Cardiac septum (tissue), 1 donor: ENCODE measurements around the gene NPIPA1. TPM values are rescaled to one million over a fixed set of nuclear protein-coding genes. Genes with fewer than 3 reads are reported as not detected.
"Not testable (repeated sequence)": the region's sequence is repeated elsewhere in the genome, so short reads cannot be mapped to it uniquely, and the experiment has no call there.

Experiments
- DNase-seq: peaks from one replicate; pipeline ENCODE4 v3.0.0-alpha.2; 2020; ENCODE audit warnings: low spot score
- intact Hi-C: fragments of 100-400 bp; cut with DNase I; formaldehyde crosslinking; loops from one replicate; pipeline ENCODE4 v1.14.0; 2022
- total RNA-seq: library from RNA; stranded (reverse); fragmentation: NEBNext Ultra II Directional; extraction: Animal tissue kit (Norgen Biotek cat#: 25700); gene quantifications from one replicate; pipeline ENCODE4 v1.2.1, GENCODE V29; 2021
- donor health status: DM: no; HTN: no; CAD: no.

The NPIPA1 gene
- total RNA-seq, 1 donor from 2014 or later = 67.7 TPM

- intact Hi-C loops = not testable (repeated sequence)
Measured at GRCh38 chr16:14974656-14975417, 37.6 kb downstream of the NPIPA1 start, which contains the start of gene PDXDC1. Gene PDXDC1 (plus strand): TSS chr16:14975026. CDS start chr16:14975200, 174 bp downstream.

GRCh38 chr16:14975418-14976194 is 38.4 kb downstream of the NPIPA1 start:
- intact Hi-C loops = not testable (repeated sequence)

More at GRCh38 chr16:14974656-14975417, 37.6 kb downstream of the NPIPA1 start, which contains the start of gene PDXDC1:
- DNase-seq = peak; percentile 96

GRCh38 chr16:14976971-14977736 is 39.9 kb downstream of the NPIPA1 start:
- intact Hi-C loops, DNase-seq: not testable (repeated sequence)

More at GRCh38 chr16:14975418-14976194, 38.4 kb downstream of the NPIPA1 start:
- not testable (repeated sequence) for DNase-seq

- intact Hi-C loops, DNase-seq: not testable (repeated sequence)
Measured at GRCh38 chr16:14978281-14978680, 41.0 kb downstream of the NPIPA1 start.

GRCh38 chr16:14978908-14979307 is 41.7 kb downstream of the NPIPA1 start:
- intact Hi-C loops, DNase-seq: not testable (repeated sequence)

- intact Hi-C loops = not testable (repeated sequence)
Measured at GRCh38 chr16:14981234-14981633, 44.0 kb downstream of the NPIPA1 start.

GRCh38 chr16:14982521-14982920 is 45.3 kb downstream of the NPIPA1 start:
- DNase-seq, intact Hi-C loops: not testable (repeated sequence)

More at GRCh38 chr16:14981234-14981633, 44.0 kb downstream of the NPIPA1 start:
- not testable (repeated sequence) for DNase-seq

- intact Hi-C loops, DNase-seq: not testable (repeated sequence)
Measured at GRCh38 chr16:14988092-14988491, 50.8 kb downstream of the NPIPA1 start.

- DNase-seq, intact Hi-C loops: not testable (repeated sequence)
Measured at GRCh38 chr16:14988661-14989191, 51.5 kb downstream of the NPIPA1 start.

GRCh38 chr16:14989291-14990281 is 52.3 kb downstream of the NPIPA1 start:
- DNase-seq, intact Hi-C loops: not testable (repeated sequence)

GRCh38 chr16:14993277-14994151 is 56.3 kb downstream of the NPIPA1 start:
- intact Hi-C loops = not testable (repeated sequence)

GRCh38 chr16:14996702-14997101 is 59.5 kb downstream of the NPIPA1 start:
- intact Hi-C loops, DNase-seq: not testable (repeated sequence)

More at GRCh38 chr16:14993277-14994151, 56.3 kb downstream of the NPIPA1 start:
- not testable (repeated sequence) for DNase-seq

- intact Hi-C loops, DNase-seq: not testable (repeated sequence)
Measured at GRCh38 chr16:14998300-14998699, 61.1 kb downstream of the NPIPA1 start.

GRCh38 chr16:14999845-15000244 is 62.6 kb downstream of the NPIPA1 start:
- intact Hi-C loops, DNase-seq: not testable (repeated sequence)
